HFFc6 (cell line): Measurements from ENCODE around the gene GPC6. TPM values are rescaled to one million over a fixed set of nuclear protein-coding genes. Genes with fewer than 3 reads are reported as not detected.

Source experiments
- DNase-seq: peaks from one replicate; pipeline ENCODE4 v3.0.0-alpha.2; 2018
- H3K27ac Mint-ChIP-seq: 2 replicates; pipeline ENCODE4 v1.8.0; 2020; ENCODE audit warnings: mild to moderate bottlenecking, mixed read lengths
- H3K27me3 Mint-ChIP-seq: 2 replicates; pipeline ENCODE4 v1.8.0; 2021; ENCODE audit warnings: mild to moderate bottlenecking, moderate library complexity, mixed read lengths; ENCODE audit not compliant: insufficient read depth
- H3K36me3 Mint-ChIP-seq: 2 replicates; pipeline ENCODE4 v1.8.0; 2021; ENCODE audit warnings: low read depth, mixed read lengths
- H3K4me1 Mint-ChIP-seq: 2 replicates; pipeline ENCODE4 v1.8.0; 2020; ENCODE audit warnings: low read depth, mixed read lengths
- H3K4me3 Mint-ChIP-seq: 2 replicates; pipeline ENCODE4 v1.8.0; 2020; ENCODE audit warnings: mild to moderate bottlenecking, moderate library complexity, mixed read lengths
- H3K9me3 Mint-ChIP-seq: 2 replicates; pipeline ENCODE4 v1.8.0; 2020; ENCODE audit warnings: mild to moderate bottlenecking, mixed read lengths
- total RNA-seq, 6 experiments: library from RNA; stranded (reverse); fragmentation: NEBNext Ultra II Directional; extraction: Animal tissue kit (Norgen Biotek cat#: 25700); gene quantifications; 2 replicates in 1 of 6; 3 replicates in 5 of 6; pipeline ENCODE4 v1.2.3, GENCODE V29; 2021
- TF ChIP-seq, protein P1 (sequence below): fragments of 200-600 bp; sonication (generic); IDR thresholded peaks from 2 replicates; pipeline ENCODE4 v1.5.0; 2021; ENCODE audit warnings: antibody characterized with exemption, mild to moderate bottlenecking

The GPC6 gene
- total RNA-seq, 6 experiments from 2014 or later, result 3.0 to 5.3 (median 4.4) TPM

DNA sequence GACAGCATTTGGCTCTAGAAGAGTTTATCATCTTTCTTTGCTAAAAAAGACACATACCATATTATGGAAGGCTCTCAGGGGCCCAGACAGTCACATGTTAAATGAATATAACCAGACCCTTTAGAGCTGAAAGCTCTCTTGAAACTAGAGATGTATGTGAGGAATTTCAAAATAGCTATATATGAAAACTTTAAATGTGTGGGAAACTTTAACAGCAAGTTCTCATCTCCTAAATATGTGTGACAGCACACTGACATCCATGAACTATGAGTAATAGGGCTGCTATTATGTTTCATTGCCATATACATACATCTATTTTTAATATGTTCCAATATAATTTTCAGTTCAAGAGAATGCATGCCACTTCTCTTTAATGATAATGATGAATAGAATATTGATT lies 509.5 kb downstream of the GPC6 start:
- H3K27ac Mint-ChIP-seq, result no peak overlapping the region
- H3K36me3 Mint-ChIP-seq, result no peaks in the 10 kb centered on the region
- H3K27me3 Mint-ChIP-seq, result no peaks in the 10 kb centered on the region
- H3K9me3 Mint-ChIP-seq, result no peaks in the 10 kb centered on the region
- H3K4me1 Mint-ChIP-seq, result peaks cover 9% of the 10 kb centered on the region; the same call in 1 of the 2 replicates
- TF ChIP-seq, protein P1, sequence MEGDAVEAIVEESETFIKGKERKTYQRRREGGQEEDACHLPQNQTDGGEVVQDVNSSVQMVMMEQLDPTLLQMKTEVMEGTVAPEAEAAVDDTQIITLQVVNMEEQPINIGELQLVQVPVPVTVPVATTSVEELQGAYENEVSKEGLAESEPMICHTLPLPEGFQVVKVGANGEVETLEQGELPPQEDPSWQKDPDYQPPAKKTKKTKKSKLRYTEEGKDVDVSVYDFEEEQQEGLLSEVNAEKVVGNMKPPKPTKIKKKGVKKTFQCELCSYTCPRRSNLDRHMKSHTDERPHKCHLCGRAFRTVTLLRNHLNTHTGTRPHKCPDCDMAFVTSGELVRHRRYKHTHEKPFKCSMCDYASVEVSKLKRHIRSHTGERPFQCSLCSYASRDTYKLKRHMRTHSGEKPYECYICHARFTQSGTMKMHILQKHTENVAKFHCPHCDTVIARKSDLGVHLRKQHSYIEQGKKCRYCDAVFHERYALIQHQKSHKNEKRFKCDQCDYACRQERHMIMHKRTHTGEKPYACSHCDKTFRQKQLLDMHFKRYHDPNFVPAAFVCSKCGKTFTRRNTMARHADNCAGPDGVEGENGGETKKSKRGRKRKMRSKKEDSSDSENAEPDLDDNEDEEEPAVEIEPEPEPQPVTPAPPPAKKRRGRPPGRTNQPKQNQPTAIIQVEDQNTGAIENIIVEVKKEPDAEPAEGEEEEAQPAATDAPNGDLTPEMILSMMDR, result no peak
- DNase-seq, result no peak
- no peak overlapping the region for H3K4me3 Mint-ChIP-seq

DNA sequence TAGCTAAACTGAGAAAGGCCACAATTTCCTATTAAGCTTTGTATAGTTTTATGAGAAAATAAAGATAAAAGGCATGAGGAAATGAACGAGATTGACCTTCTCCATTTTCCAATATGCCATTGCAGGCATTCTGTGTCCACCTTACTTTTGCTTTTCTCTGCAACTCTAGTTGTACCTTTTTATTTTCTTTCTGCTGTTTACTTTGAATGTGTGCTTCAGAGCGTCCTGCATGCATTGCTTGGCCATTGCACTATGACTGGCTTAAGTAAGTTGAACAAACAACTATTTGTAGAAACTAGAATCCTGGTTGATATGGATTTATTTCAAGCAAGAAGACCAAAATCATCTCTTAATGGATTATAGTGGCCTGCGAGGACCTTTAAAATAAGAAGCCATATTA lies 510.3 kb downstream of the GPC6 start:
- Mint-ChIP-seq H3K4me1 (peaks cover 8% of the 10 kb centered on the region; the same call in 1 of the 2 replicates), H3K4me3 (no peak overlapping the region), H3K27me3 (no peaks in the 10 kb centered on the region), H3K36me3 (no peaks in the 10 kb centered on the region), H3K27ac (no peak overlapping the region), H3K9me3 (no peaks in the 10 kb centered on the region)
- TF ChIP-seq, protein P1, result no peak
- no peak for DNase-seq

- Mint-ChIP-seq H3K4me1 (peaks cover 8% of the 10 kb centered on the region; the same call in 1 of the 2 replicates), H3K27ac (no peak overlapping the region), H3K36me3 (no peaks in the 10 kb centered on the region), H3K9me3 (no peaks in the 10 kb centered on the region), H3K4me3 (no peak overlapping the region), H3K27me3 (peaks cover 1% of the 10 kb centered on the region; the same call in 1 of the 2 replicates)
- DNase-seq, result no peak
- TF ChIP-seq, protein P1, result no peak
Observed at GRCh38 chr13:93740334-93740733, 513.7 kb downstream of the GPC6 start.

DNA sequence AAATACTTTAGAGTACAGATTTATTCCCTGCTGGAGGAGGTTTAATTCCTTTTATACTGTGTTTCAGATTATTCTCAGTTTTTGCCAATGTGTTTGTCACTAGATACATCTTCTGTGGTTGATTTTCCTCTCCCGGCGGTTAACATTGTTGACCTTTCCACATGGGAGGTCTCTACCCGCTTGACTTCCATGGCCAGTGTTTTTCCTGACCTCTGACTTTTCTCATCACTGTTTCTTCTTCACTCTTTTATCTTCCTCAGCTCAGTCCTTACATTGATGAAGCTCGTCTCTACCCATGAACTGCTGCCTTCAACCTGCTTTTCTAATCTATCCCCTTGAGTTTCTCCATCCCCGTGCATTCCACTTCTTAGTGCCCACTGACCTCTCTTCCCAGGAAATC lies 517.4 kb downstream of the GPC6 start:
- no peaks in the 10 kb centered on the region for H3K4me1 Mint-ChIP-seq
- TF ChIP-seq, protein P1, result no peak
- no peaks in the 10 kb centered on the region for H3K36me3 Mint-ChIP-seq
- peaks cover 1% of the 10 kb centered on the region; the same call in 1 of the 2 replicates for H3K27me3 Mint-ChIP-seq
- no peak overlapping the region for H3K4me3 Mint-ChIP-seq
- DNase-seq, result no peak
- H3K9me3 Mint-ChIP-seq, result no peaks in the 10 kb centered on the region
- no peak overlapping the region for H3K27ac Mint-ChIP-seq

DNA sequence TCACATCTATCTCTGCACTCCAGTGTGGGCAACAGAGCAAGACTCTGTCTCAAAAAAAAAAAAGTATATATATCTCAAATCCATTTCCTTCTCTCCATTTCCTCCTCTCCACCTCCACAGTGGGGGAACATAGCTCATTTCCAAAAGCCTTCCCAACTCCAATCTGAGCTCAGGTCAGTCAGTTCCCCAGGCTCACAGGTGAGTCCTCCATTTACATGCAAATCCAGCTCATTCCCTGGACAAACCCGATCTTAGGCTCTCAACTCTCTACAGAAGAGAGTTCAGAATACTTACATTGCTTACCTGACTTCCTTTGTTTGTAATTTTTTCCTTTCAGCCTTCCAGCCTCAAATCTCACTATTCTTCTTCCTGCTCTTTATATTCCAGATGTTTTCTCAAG lies 518.3 kb downstream of the GPC6 start:
- DNase-seq, result no peak
- Mint-ChIP-seq H3K4me1 (no peaks in the 10 kb centered on the region), H3K4me3 (no peak overlapping the region), H3K36me3 (no peaks in the 10 kb centered on the region), H3K27ac (no peak overlapping the region), H3K9me3 (no peaks in the 10 kb centered on the region), H3K27me3 (peaks cover 2% of the 10 kb centered on the region)
- TF ChIP-seq, protein P1, result no peak

DNA sequence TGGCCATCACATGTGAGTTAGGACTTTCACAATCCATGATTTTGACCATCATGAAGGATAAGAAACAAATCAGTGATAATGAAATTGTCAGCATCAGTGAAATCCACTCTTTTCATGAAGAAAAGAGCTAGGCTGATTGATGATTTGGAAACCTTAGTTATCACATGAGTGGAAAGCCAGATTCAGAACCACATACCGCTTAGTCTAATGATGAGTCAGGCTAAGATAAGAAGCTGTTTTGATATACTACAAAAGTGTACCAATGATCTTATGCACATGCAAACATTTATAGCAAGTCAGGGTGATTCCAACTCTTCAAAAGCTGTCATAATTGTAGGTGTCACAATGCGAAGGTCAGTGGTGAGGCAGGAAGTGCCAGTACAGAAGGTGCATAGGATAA lies 519.3 kb downstream of the GPC6 start:
- Mint-ChIP-seq H3K36me3 (no peaks in the 10 kb centered on the region), H3K27me3 (peaks cover 3% of the 10 kb centered on the region), H3K4me3 (no peak overlapping the region), H3K9me3 (no peaks in the 10 kb centered on the region), H3K27ac (no peak overlapping the region), H3K4me1 (no peaks in the 10 kb centered on the region)
- DNase-seq, result no peak
- TF ChIP-seq, protein P1, result no peak
